ENCODE results near the gene IL32. TPM values are rescaled to one million over a fixed set of nuclear protein-coding genes. Genes with fewer than 3 reads are reported as not detected.

The IL32 gene
- total RNA-seq, 2 experiments from 2014 or later, result 378 to 383 TPM

DNA sequence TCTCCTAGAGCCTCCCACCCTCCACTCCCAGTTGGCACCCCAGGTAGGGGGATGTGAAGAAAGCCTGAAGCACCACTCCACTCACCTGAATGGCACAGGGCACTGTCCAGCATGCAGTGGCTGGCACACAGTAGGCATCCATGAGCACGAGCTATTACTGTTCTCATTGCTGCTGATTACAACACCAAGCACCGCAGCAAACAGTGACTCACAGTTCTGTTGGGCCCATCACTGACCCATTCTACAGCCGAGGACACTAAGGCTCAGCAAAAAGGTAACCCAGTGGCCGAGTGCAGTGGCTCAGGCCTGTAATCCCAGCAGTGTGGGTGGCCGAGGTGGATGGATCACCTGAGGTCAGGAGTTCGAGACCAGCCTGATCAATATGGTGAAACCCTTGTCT, 30.9 kb downstream of the IL32 start:
- Histone ChIP-seq H3K4me3 (ENCODE audit: low read length) (no peak overlapping the region), H3K9me3 (ENCODE audit: control insufficient read depth in 1 of 2, insufficient read depth in 1 of 2, low read length in 2 of 2) (no peaks in the 10 kb centered on the region), H3K36me3 (ENCODE audit: insufficient read depth, low read length) (no peaks in the 10 kb centered on the region), H3K4me1 (ENCODE audit: insufficient read depth, low read length) (peaks cover 71% of the 10 kb centered on the region), H3K27me3 (ENCODE audit: control insufficient read depth in 1 of 2, insufficient read depth in 2 of 2, low read length in 2 of 2) (no peaks in the 10 kb centered on the region), H3K27ac (ENCODE audit: low read depth in 1 of 2, low read length in 2 of 2) (peak overlapping the region; percentile 2 to 48)
- Mint-ChIP-seq H3K9me3 (no peaks in the 10 kb centered on the region), H3K27me3 (no peaks in the 10 kb centered on the region), H3K27ac (no peak overlapping the region), H3K4me1 (ENCODE audit: low read depth) (peaks cover 60% of the 10 kb centered on the region), H3K4me3 (no peak overlapping the region), H3K36me3 (ENCODE audit: low read depth) (no peaks in the 10 kb centered on the region)
- intact Hi-C loops (cut with DNase I, micrococcal nuclease), result loop anchor here in 1 of 2 experiments (1.0 kb wide), 1 partner anchor 33 kb away; no protein-coding TSS in a partner anchor
- POLR2A ChIA-PET, result interaction anchor here (1.2 to 9.3 kb wide), 5 partner anchors 21 to 48 kb away, joined by 4 to 91 read pairs (median 17); partner anchors contain the start of gene IL32
- CTCF ChIA-PET, result interaction anchor here (0.8 to 2.4 kb wide), 9 partner anchors 10 to 65 kb away, joined by 3 to 20 read pairs (median 4); partner anchors contain the start of gene ZNF213
- TF ChIP-seq, protein P1, sequence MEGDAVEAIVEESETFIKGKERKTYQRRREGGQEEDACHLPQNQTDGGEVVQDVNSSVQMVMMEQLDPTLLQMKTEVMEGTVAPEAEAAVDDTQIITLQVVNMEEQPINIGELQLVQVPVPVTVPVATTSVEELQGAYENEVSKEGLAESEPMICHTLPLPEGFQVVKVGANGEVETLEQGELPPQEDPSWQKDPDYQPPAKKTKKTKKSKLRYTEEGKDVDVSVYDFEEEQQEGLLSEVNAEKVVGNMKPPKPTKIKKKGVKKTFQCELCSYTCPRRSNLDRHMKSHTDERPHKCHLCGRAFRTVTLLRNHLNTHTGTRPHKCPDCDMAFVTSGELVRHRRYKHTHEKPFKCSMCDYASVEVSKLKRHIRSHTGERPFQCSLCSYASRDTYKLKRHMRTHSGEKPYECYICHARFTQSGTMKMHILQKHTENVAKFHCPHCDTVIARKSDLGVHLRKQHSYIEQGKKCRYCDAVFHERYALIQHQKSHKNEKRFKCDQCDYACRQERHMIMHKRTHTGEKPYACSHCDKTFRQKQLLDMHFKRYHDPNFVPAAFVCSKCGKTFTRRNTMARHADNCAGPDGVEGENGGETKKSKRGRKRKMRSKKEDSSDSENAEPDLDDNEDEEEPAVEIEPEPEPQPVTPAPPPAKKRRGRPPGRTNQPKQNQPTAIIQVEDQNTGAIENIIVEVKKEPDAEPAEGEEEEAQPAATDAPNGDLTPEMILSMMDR (IDR thresholded peaks at IDR 0.05), result no peak
- ATAC-seq (ENCODE audit: poor library complexity) (no peak), DNase-seq (no peak)

DNA sequence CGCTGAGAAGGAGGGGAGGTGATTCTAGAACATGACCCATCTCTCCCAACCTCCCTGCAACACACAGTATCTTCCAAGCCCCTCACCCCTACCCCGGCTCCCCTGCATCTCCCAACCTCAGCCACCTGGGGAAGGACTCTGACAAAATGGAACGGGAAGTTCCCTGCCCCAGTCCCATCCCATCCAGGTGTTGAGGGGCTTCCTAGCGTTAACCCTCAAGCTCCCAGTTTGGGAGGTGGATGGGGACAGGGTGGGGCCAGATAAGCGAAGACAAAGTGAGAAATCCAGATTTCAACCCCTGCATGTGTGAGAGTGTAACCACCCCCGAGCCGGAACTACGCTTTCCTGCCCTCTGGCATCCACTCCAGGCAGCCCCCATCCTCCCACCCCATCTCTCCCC, 31.8 kb downstream of the IL32 start:
- no peaks in the 10 kb centered on the region for H3K9me3 ChIP-seq (ENCODE audit: control insufficient read depth in 1 of 2, insufficient read depth in 1 of 2, low read length in 2 of 2)
- Mint-ChIP-seq H3K4me1 (ENCODE audit: low read depth) (peaks cover 65% of the 10 kb centered on the region), H3K27ac (peak overlapping the region; percentile 71), H3K27me3 (no peaks in the 10 kb centered on the region), H3K36me3 (ENCODE audit: low read depth) (no peaks in the 10 kb centered on the region), H3K4me3 (no peak overlapping the region), H3K9me3 (no peaks in the 10 kb centered on the region)
- POLR2A ChIA-PET, result interaction anchor here (1.2 to 9.3 kb wide), 5 partner anchors 22 to 49 kb away, joined by 4 to 91 read pairs (median 17); partner anchors contain the start of gene IL32
- CTCF ChIA-PET, result interaction anchor here (0.8 to 3.7 kb wide), 7 partner anchors 11 to 66 kb away, joined by 3 to 30 read pairs (median 4); no protein-coding TSS in a partner anchor
- intact Hi-C loops (cut with DNase I, micrococcal nuclease), result no loop called here
- no peaks in the 10 kb centered on the region for H3K27me3 ChIP-seq (ENCODE audit: control insufficient read depth in 1 of 2, insufficient read depth in 2 of 2, low read length in 2 of 2)
- H3K4me3 ChIP-seq (ENCODE audit: low read length), result no peak overlapping the region
- DNase-seq (no peak), ATAC-seq (ENCODE audit: poor library complexity) (no peak)
- TF ChIP-seq, protein P1 (IDR thresholded peaks at IDR 0.05), result no peak
- peaks cover 70% of the 10 kb centered on the region for H3K4me1 ChIP-seq (ENCODE audit: insufficient read depth, low read length)
- H3K27ac ChIP-seq (ENCODE audit: low read depth in 1 of 2, low read length in 2 of 2), result no peak overlapping the region
- no peaks in the 10 kb centered on the region for H3K36me3 ChIP-seq (ENCODE audit: insufficient read depth, low read length)

DNA sequence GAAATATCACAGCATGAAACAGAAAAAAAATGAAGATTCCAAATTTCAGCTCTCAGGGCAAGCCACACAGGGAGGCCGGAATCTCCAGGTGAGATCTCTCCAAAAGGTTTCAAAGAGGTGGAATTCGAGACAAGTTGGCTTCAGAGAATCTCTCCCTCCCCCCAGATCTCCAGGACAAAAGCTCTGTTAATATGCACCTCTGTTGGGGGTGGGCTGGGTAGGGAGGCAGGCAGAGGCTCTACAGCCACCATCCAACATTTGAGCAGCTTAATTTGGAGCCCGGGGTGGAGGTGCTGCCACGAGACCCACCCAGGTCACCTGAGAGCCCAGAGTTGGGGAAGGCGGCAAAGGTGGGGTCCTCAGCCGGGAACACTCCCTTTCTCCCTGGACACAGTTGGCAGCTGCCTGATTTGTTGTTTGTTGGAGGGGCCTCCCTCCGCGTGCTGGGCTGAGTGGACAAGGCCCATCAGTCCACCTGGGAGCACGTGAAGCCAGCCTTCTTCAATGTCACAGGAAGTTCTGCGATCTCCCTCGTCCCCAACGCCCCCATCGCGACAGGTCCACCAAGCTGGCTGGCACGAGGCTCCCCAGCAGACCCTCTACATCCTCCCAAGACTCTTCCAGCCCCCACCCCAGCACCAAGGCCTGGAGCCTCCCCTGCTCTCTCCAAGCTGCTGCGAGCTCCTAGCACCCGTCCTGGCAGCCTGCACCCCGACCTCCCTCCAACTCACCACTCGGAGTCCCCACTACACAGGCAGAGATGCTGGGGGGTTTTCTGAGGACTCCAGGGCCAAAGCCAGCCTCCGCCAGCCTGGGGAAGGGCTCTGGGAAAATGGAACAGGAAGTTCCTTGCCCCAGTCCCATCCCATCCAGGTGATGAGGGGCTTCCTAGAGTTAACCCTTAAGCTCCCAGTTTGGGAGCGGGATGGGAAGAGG, 33.3 kb downstream of the IL32 start, which contains the start of gene ZSCAN10:
Gene ZSCAN10, minus strand, starts transcription at position 836 of the 936 bp plus-strand sequence. CDS start 6,357 bp downstream, outside the sequence.
- Histone ChIP-seq H3K36me3 (ENCODE audit: insufficient read depth, low read length) (no peaks in the 10 kb centered on the region), H3K27ac (ENCODE audit: low read depth in 1 of 2, low read length in 2 of 2) (peak within 1 kb of the TSS in 1 of 2 donors; percentile 18), H3K9me3 (ENCODE audit: control insufficient read depth in 1 of 2, insufficient read depth in 1 of 2, low read length in 2 of 2) (no peaks in the 10 kb centered on the region), H3K27me3 (ENCODE audit: control insufficient read depth in 1 of 2, insufficient read depth in 2 of 2, low read length in 2 of 2) (no peaks in the 10 kb centered on the region), H3K4me1 (ENCODE audit: insufficient read depth, low read length) (peaks cover 61% of the 10 kb centered on the region), H3K4me3 (ENCODE audit: low read length) (peak within 1 kb of the TSS; percentile 48)
- Mint-ChIP-seq H3K9me3 (no peaks in the 10 kb centered on the region), H3K4me3 (peak within 1 kb of the TSS; percentile 82), H3K36me3 (ENCODE audit: low read depth) (no peaks in the 10 kb centered on the region), H3K27me3 (no peaks in the 10 kb centered on the region), H3K4me1 (ENCODE audit: low read depth) (peaks cover 74% of the 10 kb centered on the region), H3K27ac (peak within 1 kb of the TSS; percentile 71)
- POLR2A ChIA-PET, result interaction anchor here (0.8 to 9.3 kb wide), 10 partner anchors 19 to 303 kb away, joined by 3 to 91 read pairs (median 7); partner anchors contain the start of genes IL32, ZNF174 and ZNF213
- DNase-seq (no peak), ATAC-seq (ENCODE audit: poor library complexity) (no peak)
- TF ChIP-seq, protein P1 (IDR thresholded peaks at IDR 0.05), result no peak
- intact Hi-C loops (cut with DNase I, micrococcal nuclease), result loop anchor here in 1 of 2 experiments (2.0 kb wide), 1 partner anchor 22 kb away; no protein-coding TSS in a partner anchor
- CTCF ChIA-PET, result interaction anchor here (1.5 to 3.7 kb wide), 4 partner anchors 30 to 67 kb away, joined by 4 to 30 read pairs (median 10); no protein-coding TSS in a partner anchor
